ENCODE data around the gene NHP2.
"Not testable (repeated sequence)": the region's sequence is repeated elsewhere in the genome, so short reads cannot be mapped to it uniquely, and the experiment has no call there.

NHP2 gene

DNA sequence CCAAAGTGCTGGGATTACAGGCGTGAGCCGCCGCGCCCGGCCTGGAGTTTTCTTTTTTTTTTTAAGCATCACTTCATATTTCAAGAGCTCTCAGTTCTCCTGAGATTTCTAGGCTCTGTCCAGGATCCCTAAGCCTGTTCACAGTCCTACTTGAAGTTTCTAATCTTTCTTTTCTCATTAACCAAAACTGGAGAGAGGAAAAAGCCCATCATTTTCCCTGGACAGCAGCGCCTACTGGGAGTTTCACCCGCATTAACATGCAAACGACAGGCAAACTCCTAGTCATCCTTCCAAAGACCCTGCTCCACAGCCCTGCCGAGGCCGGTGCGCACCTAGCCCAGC lies 23.5 kb downstream of the NHP2 start:
- not testable (repeated sequence) for DNase-seq

DNA sequence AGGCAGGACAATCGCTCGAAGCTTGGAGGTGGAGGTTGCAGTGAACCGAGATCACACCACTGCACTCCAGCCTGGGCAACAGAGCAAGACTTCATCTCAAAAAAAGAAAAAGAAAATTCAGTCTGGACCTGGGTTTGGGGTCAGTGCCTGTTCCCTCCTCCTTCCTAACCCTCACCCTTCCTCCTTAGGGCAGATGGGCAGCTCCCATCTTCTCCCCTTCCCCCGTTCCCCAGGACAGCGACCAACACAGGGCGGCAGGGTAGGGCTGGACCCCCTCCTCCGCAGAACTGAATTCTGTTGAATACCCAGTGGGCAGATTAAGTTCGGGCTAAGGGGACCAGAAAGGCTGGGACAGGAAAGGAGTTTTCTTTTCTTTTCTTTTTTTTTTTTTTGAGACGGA lies 24.4 kb downstream of the NHP2 start:
- DNase-seq: no peak

DNA sequence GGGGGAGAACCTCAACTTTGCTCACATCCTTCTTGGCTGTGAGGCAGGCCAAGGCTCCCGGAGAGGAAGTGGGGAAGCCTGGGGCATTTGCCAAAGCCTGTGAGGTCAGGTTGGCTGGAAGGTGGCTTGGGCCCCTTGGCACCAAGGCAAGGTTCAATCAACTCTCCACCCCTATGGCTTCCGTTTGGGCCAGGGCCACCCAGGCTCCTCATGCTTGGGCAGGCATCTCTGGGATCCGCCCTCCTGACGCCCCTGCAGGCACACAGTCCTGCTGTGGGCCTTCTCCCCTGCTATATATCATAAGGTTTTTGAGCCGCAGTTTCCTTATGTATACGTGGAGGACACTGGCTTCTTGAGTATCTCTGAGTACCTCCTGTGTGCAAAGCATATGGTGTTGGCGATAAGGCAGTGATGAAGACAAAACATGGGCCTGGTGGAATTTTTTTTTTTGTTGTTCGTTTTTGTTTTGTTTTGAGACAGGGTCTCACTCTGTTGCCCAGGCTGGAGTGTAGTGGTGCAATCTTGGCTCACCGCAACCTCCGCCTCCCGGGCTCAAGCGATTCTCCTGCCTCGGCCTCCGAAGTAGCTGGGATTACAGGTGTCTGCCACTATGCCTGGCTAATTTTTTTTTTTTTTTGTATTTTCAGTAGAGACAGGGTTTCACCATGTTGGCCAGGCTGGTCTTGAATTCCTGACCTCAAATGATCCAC lies 26.2 kb downstream of the NHP2 start:
- not testable (repeated sequence) for DNase-seq

GRCh38 chr5:178126556-178126955 lies 27.1 kb downstream of the NHP2 start:
- no peak for DNase-seq

DNA sequence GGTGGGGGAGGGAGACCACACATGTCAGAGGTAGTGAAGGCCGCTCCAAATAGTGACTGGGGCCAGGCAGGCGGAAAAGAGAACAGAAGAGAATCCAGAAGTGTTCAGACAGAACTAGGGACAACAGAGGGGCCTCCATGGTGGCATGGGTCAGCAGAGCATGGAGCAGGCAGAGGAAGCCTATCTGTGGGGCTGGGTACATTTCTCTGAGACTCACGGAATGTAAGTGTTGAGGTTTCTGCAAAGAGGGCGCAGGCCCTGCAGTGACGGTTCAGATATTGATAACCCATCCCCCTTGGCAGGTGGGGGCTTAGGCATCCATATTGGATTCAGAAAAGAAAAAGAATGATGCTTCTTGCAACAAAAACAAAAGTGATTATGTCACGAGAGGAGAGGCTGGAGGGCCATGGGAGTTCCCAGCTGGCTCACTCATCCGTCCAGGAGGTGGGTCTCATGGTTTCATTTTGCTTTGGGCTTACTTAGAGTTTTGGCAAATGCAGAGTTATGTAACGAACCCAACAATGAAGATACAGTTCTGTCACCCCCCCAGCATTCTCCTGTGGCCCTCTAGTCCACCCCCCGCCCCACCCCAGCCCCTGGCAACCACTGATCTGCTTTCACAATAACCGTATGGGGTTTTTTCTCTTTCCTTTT lies 28.3 kb downstream of the NHP2 start:
- no peak for DNase-seq

GRCh38 chr5:178123966-178124925 lies 29.4 kb downstream of the NHP2 start:
- no peak for DNase-seq

- no peak for DNase-seq
These were observed 30.4 kb downstream of the NHP2 start for GRCh38 chr5:178123094-178123965.

- DNase-seq: no peak
These were observed 31.3 kb downstream of the NHP2 start for GRCh38 chr5:178122346-178122745.

GRCh38 chr5:178121391-178122276 lies 32.1 kb downstream of the NHP2 start:
- peak; percentile 91 for DNase-seq

- peak; percentile 90 for DNase-seq
These were observed 32.9 kb downstream of the NHP2 start for GRCh38 chr5:178120607-178121357.

GRCh38 chr5:178119915-178120606 lies 33.6 kb downstream of the NHP2 start:
- DNase-seq: peak; percentile 47

- no peak for DNase-seq
These were observed 35.6 kb downstream of the NHP2 start for GRCh38 chr5:178117923-178118701.

- peak; percentile 48 for DNase-seq
These were observed 37.4 kb downstream of the NHP2 start for GRCh38 chr5:178116143-178116885.

DNA sequence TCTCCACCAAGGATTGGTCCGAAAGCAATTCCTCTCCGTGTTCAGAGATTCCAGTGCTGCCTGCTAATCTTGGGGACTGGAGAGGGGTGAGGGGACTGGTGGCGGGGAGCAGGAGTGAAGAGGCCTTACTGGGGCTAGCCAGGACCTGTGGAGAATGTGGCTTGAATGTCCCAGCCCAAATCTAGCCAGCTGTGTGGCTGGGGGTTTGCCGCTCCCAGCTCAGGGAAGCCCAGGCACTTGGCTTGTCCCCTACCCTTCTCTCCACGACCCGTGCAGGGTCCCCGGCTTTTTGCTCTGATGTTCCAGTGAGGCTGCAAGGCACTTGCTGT lies 37.9 kb downstream of the NHP2 start:
- DNase-seq: peak; percentile 37

GRCh38 chr5:178115136-178115813 lies 38.4 kb downstream of the NHP2 start:
- DNase-seq: peak; percentile 74

- DNase-seq: peak; percentile 47
These were observed 39.2 kb downstream of the NHP2 start for GRCh38 chr5:178114325-178115135.

DNA sequence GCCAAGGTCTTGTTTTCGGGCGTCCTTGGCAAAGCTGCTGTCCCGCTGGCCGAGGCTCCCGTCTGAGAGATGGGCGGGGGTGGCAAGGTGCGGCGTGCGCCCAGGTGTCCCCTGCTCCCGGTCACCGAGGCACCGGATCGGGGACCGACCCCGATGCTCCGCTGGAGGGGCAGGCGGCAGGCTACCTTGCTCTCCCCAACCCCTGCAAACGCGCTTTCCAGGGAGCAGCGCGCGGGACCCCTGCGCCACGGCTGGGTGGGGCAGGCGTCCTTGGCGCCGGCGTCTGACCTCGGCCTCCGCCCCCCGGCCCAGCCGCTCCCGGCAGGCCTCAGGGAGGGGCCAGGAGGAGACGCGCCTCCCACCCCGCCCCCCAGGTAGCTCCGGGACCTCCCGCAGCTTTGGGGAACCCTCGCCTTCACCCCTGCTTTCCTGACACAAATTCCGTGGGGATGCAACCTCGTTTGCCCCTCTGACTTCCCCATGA lies 39.8 kb downstream of the NHP2 start:
- no peak for DNase-seq

Measured in femur (tissue), 1 donor.